ENCODE results near the gene DPYSL4. TPM values are rescaled to one million over a fixed set of nuclear protein-coding genes. Genes with fewer than 3 reads are reported as not detected.

The DPYSL4 gene
- total RNA-seq, 4 donors from 2014 or later, result 1.1 to 1.3 TPM; not detected in 2

GRCh38 chr10:132205650-132206376 is 19.1 kb downstream of the DPYSL4 start:
- H3K4me3 ChIP-seq (ENCODE audit: low read depth, poor library complexity, severe bottlenecking), result no peak overlapping the region
- TF ChIP-seq POLR2A (IDR thresholded peaks at IDR 0.05) (no peak), CTCF (IDR thresholded peaks at IDR 0.05) (no peak)
- 73 to 77% methylated on average over 23 to 24 of the region's 37 CpGs for WGBS, 2 donors
- intact Hi-C loops (cut with DNase I; ENCODE audit: low total_unique reads), result no loop called here
- DNase-seq (ENCODE audit: low spot score in 2 of 2), result no peak

- DNase-seq (ENCODE audit: low spot score in 2 of 2), result no peak
- no peak for TF ChIP-seq POLR2A (IDR thresholded peaks at IDR 0.05)
- TF ChIP-seq CTCF (IDR thresholded peaks at IDR 0.05), result no peak
- 85 to 88% methylated on average over 11 of the region's 11 CpGs for WGBS, 2 donors
- intact Hi-C loops (cut with DNase I; ENCODE audit: low total_unique reads), result no loop called here
- no peak overlapping the region for H3K4me3 ChIP-seq (ENCODE audit: low read depth, poor library complexity, severe bottlenecking)
Measured at GRCh38 chr10:132206377-132206745, 19.6 kb downstream of the DPYSL4 start.

- no peak overlapping the region for H3K4me3 ChIP-seq (ENCODE audit: low read depth, poor library complexity, severe bottlenecking)
- no peak for TF ChIP-seq POLR2A (IDR thresholded peaks at IDR 0.05)
- TF ChIP-seq CTCF (IDR thresholded peaks at IDR 0.05), result no peak
- intact Hi-C loops (cut with DNase I; ENCODE audit: low total_unique reads), result no loop called here
- WGBS, 2 donors, result 87 to 93% methylated on average over 27 to 29 of the region's 29 CpGs
- DNase-seq (ENCODE audit: low spot score in 2 of 2), result no peak
Measured at GRCh38 chr10:132206806-132207535, 20.2 kb downstream of the DPYSL4 start.

GRCh38 chr10:132207536-132208461 is 21.1 kb downstream of the DPYSL4 start:
- WGBS, 2 donors, result 77 to 84% methylated on average over 30 to 40 of the region's 48 CpGs
- no peak for DNase-seq (ENCODE audit: low spot score in 2 of 2)
- intact Hi-C loops (cut with DNase I; ENCODE audit: low total_unique reads), result no loop called here
- no peak for TF ChIP-seq CTCF (IDR thresholded peaks at IDR 0.05)
- H3K4me3 ChIP-seq (ENCODE audit: low read depth, poor library complexity, severe bottlenecking), result no peak overlapping the region

GRCh38 chr10:132208462-132209050 is 21.8 kb downstream of the DPYSL4 start:
- DNase-seq (ENCODE audit: low spot score in 2 of 2), result no peak
- WGBS, 2 donors, result 82 to 83% methylated on average over 14 to 16 of the region's 17 CpGs
- H3K4me3 ChIP-seq (ENCODE audit: low read depth, poor library complexity, severe bottlenecking), result no peak overlapping the region
- intact Hi-C loops (cut with DNase I; ENCODE audit: low total_unique reads), result no loop called here
- TF ChIP-seq POLR2A (IDR thresholded peaks at IDR 0.05) (no peak), CTCF (IDR thresholded peaks at IDR 0.05) (no peak)

All from lower leg skin (tissue), 4 donors.